GM23338 (cell line): ENCODE results near the gene IFNL3.

ENCODE experiments used
- CTCF ChIP-seq, 2 experiments: fragments of 200-600 bp in 1 of 2; sonication (generic) in 1 of 2; conservative IDR thresholded peaks; 2 replicates each; pipeline versions ENCODE4 v1.5.1 to v1.6.1; 2016 to 2017; ENCODE audit warnings: antibody characterized with exemption in 2 of 2, low read depth in 2 of 2, mild to moderate bottlenecking in 2 of 2, moderate library complexity in 1 of 2
- EZH2 ChIP-seq: fragments of 200-600 bp; sonication (generic); IDR thresholded peaks from one replicate; pipeline ENCODE4 v1.8.0; 2017; ENCODE audit warnings: antibody characterized with exemption, mild to moderate bottlenecking, low read depth; ENCODE audit not compliant: unreplicated experiment
- REST ChIP-seq: IDR thresholded peaks from one replicate; pipeline ENCODE4 v1.6.1; 2018; ENCODE audit warnings: antibody characterized with exemption; ENCODE audit not compliant: unreplicated experiment

- TF ChIP-seq CTCF (conservative IDR thresholded peaks at IDR 0.05; ENCODE audit: low read depth in 2 of 2) (no peak), REST (no peak), EZH2 (no peak)
These were observed 6.6 kb downstream of the IFNL3 start for GRCh38 chr19:39238209-39238608.
